ENCODE results near the gene PRDX5. TPM values are rescaled to one million over a fixed set of nuclear protein-coding genes. Genes with fewer than 3 reads are reported as not detected.

Gene PRDX5
- total and polyA plus RNA-seq, 9 of the 15 experiments (the other 6 are each of a cell fraction or from before 2014, with no cell fraction given), result 40.8 to 327 (median 204) TPM

DNA sequence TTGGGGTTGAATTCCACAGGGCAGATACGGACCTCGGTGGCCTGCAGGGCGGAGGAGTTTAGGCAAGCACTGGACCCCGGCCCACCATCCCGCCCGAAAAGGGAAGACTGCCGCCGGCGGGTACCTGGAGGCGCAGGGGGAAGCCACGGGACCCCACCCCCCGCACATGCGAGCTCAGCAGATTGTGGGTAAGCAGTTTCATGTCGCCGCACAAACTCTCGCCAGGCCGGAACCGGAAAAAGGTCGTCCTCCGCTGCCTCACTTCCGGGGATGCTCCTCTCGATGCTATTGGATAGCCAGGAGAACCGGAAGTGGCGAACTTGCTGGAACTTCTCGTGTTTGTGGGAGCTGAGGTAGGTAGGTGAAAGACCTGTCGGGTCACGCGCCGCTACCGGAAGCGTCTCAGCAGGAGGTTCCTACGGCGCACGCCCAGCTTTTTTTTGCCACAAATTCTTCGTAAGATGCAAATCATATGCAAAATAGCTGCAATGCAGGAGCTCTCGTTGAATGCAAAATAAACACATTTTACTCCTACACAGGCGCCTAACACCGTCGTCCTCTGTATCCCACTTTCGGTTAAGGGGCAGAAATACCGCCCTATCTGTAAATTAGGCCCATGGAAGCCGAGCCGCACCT lies 478 bp upstream of the PRDX5 start, which contains the start of gene TRMT112 (continued):
- no peak for TF ChIP-seq NR1H2 (CRISPR knock-in tag; IDR thresholded peaks at IDR 0.05)
- TF ChIP-seq, protein P1, sequence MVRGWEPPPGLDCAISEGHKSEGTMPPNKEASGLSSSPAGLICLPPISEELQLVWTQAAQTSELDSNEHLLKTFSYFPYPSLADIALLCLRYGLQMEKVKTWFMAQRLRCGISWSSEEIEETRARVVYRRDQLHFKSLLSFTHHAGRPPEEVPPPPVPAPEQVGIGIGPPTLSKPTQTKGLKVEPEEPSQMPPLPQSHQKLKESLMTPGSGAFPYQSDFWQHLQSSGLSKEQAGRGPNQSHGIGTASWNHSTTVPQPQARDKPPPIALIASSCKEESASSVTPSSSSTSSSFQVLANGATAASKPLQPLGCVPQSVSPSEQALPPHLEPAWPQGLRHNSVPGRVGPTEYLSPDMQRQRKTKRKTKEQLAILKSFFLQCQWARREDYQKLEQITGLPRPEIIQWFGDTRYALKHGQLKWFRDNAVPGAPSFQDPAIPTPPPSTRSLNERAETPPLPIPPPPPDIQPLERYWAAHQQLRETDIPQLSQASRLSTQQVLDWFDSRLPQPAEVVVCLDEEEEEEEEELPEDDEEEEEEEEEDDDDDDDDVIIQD (CRISPR knock-in tag; IDR thresholded peaks at IDR 0.05), result no peak
- TF ChIP-seq KDM4B (IDR thresholded peaks at IDR 0.05; ENCODE audit: borderline replicate concordance in 2 of 2, low read depth in 1 of 2), result peak in 1 of 2 experiments; percentile 86; a peak in 2 of 4 replicates
- no peak for TF ChIP-seq WHSC1 (IDR thresholded peaks at IDR 0.05; ENCODE audit: low read length)
- no peak for TF ChIP-seq ZNF347 (CRISPR knock-in tag; IDR thresholded peaks at IDR 0.05; ENCODE audit: low read depth)
- TF ChIP-seq, protein P2, sequence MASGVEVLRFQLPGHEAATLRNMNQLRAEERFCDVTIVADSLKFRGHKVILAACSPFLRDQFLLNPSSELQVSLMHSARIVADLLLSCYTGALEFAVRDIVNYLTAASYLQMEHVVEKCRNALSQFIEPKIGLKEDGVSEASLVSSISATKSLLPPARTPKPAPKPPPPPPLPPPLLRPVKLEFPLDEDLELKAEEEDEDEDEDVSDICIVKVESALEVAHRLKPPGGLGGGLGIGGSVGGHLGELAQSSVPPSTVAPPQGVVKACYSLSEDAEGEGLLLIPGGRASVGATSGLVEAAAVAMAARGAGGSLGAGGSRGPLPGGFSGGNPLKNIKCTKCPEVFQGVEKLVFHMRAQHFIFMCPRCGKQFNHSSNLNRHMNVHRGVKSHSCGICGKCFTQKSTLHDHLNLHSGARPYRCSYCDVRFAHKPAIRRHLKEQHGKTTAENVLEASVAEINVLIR (CRISPR knock-in tag; IDR thresholded peaks at IDR 0.05), result peak; percentile 30; the same call in 1 of the 2 replicates
- TF ChIP-seq, protein P3, sequence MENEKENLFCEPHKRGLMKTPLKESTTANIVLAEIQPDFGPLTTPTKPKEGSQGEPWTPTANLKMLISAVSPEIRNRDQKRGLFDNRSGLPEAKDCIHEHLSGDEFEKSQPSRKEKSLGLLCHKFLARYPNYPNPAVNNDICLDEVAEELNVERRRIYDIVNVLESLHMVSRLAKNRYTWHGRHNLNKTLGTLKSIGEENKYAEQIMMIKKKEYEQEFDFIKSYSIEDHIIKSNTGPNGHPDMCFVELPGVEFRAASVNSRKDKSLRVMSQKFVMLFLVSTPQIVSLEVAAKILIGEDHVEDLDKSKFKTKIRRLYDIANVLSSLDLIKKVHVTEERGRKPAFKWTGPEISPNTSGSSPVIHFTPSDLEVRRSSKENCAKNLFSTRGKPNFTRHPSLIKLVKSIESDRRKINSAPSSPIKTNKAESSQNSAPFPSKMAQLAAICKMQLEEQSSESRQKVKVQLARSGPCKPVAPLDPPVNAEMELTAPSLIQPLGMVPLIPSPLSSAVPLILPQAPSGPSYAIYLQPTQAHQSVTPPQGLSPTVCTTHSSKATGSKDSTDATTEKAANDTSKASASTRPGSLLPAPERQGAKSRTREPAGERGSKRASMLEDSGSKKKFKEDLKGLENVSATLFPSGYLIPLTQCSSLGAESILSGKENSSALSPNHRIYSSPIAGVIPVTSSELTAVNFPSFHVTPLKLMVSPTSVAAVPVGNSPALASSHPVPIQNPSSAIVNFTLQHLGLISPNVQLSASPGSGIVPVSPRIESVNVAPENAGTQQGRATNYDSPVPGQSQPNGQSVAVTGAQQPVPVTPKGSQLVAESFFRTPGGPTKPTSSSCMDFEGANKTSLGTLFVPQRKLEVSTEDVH (IDR thresholded peaks at IDR 0.05; ENCODE audit: low read depth, partially characterized antibody), result peak; percentile 90
- TF ChIP-seq TCF3 (CRISPR knock-in tag; IDR thresholded peaks at IDR 0.05), result no peak
- TF ChIP-seq RAD51 (IDR thresholded peaks at IDR 0.05; ENCODE audit: borderline replicate concordance, low read depth), result peak; percentile 77
- no peak for TF ChIP-seq PTRF (tag; IDR thresholded peaks at IDR 0.05)
- TF ChIP-seq SIN3A (IDR thresholded peaks at IDR 0.05; ENCODE audit: borderline replicate concordance in 2 of 2, control insufficient read depth in 1 of 2, low read depth in 2 of 2, low read length in 2 of 2), result peak; percentile 78 to 90; a peak in 2 of 4 replicates
- TF ChIP-seq NFYB (IDR thresholded peaks at IDR 0.05; ENCODE audit: extremely low read depth, insufficient read length), result peak; percentile 80
- TF ChIP-seq, protein P4, sequence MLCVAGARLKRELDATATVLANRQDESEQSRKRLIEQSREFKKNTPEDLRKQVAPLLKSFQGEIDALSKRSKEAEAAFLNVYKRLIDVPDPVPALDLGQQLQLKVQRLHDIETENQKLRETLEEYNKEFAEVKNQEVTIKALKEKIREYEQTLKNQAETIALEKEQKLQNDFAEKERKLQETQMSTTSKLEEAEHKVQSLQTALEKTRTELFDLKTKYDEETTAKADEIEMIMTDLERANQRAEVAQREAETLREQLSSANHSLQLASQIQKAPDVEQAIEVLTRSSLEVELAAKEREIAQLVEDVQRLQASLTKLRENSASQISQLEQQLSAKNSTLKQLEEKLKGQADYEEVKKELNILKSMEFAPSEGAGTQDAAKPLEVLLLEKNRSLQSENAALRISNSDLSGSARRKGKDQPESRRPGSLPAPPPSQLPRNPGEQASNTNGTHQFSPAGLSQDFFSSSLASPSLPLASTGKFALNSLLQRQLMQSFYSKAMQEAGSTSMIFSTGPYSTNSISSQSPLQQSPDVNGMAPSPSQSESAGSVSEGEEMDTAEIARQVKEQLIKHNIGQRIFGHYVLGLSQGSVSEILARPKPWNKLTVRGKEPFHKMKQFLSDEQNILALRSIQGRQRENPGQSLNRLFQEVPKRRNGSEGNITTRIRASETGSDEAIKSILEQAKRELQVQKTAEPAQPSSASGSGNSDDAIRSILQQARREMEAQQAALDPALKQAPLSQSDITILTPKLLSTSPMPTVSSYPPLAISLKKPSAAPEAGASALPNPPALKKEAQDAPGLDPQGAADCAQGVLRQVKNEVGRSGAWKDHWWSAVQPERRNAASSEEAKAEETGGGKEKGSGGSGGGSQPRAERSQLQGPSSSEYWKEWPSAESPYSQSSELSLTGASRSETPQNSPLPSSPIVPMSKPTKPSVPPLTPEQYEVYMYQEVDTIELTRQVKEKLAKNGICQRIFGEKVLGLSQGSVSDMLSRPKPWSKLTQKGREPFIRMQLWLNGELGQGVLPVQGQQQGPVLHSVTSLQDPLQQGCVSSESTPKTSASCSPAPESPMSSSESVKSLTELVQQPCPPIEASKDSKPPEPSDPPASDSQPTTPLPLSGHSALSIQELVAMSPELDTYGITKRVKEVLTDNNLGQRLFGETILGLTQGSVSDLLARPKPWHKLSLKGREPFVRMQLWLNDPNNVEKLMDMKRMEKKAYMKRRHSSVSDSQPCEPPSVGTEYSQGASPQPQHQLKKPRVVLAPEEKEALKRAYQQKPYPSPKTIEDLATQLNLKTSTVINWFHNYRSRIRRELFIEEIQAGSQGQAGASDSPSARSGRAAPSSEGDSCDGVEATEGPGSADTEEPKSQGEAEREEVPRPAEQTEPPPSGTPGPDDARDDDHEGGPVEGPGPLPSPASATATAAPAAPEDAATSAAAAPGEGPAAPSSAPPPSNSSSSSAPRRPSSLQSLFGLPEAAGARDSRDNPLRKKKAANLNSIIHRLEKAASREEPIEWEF (CRISPR knock-in tag; IDR thresholded peaks at IDR 0.05), result 0 out of 2 replicates have a peak, but pooled peaks have one; percentile 35
- TF ChIP-seq POLR2H (tag; IDR thresholded peaks at IDR 0.05; ENCODE audit: low read depth), result peak; percentile 78
- TF ChIP-seq TCF7L2 (IDR thresholded peaks at IDR 0.05; ENCODE audit: low read depth, low read length), result no peak
- TF ChIP-seq POLR2G (IDR thresholded peaks at IDR 0.05; ENCODE audit: low read depth, low read length), result peak; percentile 93
